Tongue (tissue), 2 donors: ENCODE data around the gene SUSD3. TPM values are rescaled to one million over a fixed set of nuclear protein-coding genes. Genes with fewer than 3 reads are reported as not detected.

Experiments used
- DNase-seq: peaks from one replicate; pipeline ENCODE4 v3.0.0-alpha.2; 2015
- total RNA-seq: library from RNA; depleted of rRNA; stranded (reverse); fragments of >200 nt; gene quantifications from one replicate; pipeline ENCODE4 v1.2.3, GENCODE V29; 2014

SUSD3 gene
- total RNA-seq, 1 donor from 2014 or later = 3.7 TPM

DNA sequence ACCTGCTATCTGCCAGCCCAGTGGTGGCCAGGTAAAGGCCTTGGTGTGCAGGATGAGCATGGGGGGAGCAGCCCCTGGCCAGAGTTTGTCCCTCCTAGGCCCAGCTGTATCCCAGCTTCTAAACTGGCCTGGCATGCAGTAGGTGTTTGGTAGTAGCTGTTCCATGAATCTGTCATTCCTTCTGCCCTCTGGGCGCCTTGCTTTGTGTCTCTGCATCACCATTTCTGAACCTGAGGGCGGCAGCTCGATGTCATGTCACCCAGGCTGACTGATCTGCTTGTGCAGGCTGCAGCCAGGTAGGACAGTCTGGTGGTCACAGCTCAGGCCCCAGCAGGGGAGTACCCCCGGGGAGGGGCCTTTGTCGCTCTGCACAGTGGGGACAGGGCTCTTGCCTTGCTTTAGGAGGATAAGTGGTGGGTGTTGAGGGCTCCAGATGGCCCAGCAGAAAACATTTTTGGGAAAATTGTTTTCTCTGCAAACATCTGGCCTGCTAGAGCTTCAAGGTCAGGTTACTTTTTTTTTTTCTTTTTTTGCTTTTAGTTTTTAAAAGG, 4.6 kb upstream of the SUSD3 start:
- DNase-seq = no peak

DNA sequence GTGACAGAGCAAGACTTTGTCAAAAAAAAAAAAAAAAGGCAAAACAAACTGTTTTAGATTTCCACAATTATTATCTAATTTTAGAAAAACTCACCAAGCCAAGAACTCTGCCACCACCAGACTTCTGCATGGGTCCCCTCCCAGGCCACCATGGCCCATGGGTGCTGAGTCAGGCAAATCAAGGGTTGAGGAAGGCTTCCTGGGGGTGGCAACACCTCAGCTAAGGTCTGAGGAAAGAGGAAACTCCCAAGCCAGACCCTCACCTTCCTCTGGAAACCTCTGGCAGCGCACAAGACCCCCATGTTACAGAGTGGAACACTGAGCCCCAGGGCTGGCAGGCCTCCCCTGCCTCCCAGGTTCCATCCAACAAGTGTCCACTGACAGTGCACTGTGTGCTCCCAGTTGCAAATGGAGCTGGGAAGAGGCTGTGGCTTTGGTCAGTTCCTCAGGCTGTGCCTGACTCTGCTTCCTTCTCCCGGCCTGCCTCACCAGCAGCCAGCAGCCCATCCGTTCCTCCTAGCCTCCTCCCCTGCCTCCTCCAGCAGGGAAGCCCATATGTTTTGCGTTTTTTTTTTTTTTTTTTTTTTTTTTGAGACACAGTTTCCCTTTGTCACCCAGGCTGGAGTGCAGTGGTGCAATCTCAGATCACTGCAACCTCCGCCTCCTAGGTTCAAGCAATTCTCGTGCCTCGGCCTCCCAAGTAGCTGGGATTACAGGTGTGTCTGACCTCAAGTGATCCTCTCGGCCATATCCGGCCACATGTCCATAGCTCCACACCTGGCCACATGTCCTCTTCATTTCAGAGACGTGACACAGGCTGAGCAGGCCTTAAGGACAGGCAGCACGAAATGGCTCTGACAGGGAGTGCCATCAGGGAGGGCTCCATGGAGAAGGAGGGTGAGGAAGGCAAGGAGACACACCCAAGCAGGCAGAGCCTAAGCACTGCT, 3.5 kb upstream of the SUSD3 start:
- no peak for DNase-seq

GRCh38 chr9:93057042-93057702, 1.3 kb upstream of the SUSD3 start:
- DNase-seq = no peak

GRCh38 chr9:93057703-93058354, 672 bp upstream of the SUSD3 start:
- no peak for DNase-seq

- no peak for DNase-seq
Observed at GRCh38 chr9:93059011-93059714, 662 bp downstream of the SUSD3 start.

GRCh38 chr9:93059715-93060578, 1.4 kb downstream of the SUSD3 start:
- DNase-seq = no peak

GRCh38 chr9:93060746-93061259, 2.3 kb downstream of the SUSD3 start:
- DNase-seq = no peak

- no peak for DNase-seq
Observed at GRCh38 chr9:93061260-93061751, 2.8 kb downstream of the SUSD3 start.

DNA sequence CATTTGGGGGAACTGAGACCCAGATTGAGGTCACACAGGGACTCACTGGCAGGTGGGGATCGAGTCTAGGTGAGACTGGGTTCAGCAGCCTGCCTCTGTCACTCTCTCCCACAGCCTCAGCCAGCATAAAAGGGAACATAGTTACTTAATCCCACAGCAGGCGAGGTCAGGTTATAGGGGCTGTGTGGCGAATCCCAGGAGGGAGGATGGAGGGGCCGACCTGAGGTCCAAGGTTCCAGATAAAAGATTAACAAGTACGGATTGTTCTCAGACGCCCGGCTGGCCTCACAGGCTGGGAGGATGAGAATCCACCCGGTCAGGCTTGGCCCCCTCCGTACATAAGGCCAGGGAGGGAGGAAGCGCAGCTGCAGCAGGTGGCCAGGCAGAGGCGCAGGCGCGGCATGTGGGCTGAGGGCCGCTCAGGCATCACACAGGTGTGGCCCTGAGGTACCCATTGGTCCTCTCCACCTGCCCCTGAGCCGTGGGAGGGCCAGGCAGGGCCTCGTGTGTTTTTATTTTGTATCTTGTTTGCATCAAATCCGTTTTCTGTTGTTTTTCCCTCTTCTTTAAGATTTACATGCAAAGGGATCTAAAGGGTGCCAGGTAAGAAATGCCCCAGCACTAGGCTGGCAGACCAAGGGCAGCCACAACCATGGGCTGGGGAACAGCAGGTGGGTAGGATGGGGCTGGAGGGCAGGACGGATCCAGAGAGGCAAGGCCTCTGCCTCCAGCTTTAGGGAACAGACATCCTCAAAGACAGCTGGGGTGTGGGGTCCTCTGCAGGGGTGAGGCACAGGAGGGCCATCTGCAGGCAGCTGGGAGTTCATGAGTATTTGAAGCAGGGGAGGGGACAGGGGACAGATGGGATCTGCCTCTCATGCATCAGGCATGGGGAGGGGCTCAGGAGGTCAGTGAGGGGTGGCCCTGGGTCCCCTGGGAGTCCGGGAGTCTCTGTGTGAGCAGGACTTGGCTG, 3.6 kb downstream of the SUSD3 start:
- DNase-seq = no peak

- no peak for DNase-seq
Observed at GRCh38 chr9:93064392-93065134, 6.1 kb downstream of the SUSD3 start.

GRCh38 chr9:93065135-93065720, 6.7 kb downstream of the SUSD3 start:
- DNase-seq = no peak

DNA sequence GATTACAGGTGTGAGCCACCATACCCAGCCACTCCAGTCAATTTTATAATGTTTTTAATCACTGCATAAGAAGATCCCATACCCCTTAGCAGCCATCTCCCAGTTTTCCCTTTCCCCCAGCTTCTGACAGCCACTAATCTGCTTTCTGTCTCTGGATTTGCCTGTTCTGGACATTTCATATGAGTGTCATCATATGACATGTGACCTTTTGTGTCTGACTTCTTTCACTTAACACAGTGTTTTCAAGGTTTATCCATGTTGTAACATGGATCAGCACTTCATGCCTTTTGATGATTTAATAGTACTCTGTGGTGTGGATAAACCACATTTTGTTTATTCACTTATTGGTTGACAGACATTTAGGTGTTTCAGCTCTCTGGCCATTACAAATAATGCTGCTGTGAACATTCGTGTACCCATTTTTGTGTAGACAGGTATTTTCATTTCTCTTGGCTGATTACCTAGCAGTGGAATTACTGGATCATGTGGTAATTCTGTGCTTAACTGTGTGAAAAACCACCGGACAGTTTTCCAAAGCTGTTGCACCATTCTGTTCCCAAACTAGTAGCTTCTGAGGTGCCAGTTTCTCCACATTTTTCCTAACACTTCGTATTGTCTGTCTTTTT, 8.6 kb downstream of the SUSD3 start:
- DNase-seq = no peak

- DNase-seq = no peak
Observed at GRCh38 chr9:93068956-93069355, 10.5 kb downstream of the SUSD3 start.

GRCh38 chr9:93071464-93071863, 13.0 kb downstream of the SUSD3 start:
- peak; percentile 50 for DNase-seq

- peak; percentile 71 for DNase-seq
Observed at GRCh38 chr9:93072383-93072795, 13.9 kb downstream of the SUSD3 start.

DNA sequence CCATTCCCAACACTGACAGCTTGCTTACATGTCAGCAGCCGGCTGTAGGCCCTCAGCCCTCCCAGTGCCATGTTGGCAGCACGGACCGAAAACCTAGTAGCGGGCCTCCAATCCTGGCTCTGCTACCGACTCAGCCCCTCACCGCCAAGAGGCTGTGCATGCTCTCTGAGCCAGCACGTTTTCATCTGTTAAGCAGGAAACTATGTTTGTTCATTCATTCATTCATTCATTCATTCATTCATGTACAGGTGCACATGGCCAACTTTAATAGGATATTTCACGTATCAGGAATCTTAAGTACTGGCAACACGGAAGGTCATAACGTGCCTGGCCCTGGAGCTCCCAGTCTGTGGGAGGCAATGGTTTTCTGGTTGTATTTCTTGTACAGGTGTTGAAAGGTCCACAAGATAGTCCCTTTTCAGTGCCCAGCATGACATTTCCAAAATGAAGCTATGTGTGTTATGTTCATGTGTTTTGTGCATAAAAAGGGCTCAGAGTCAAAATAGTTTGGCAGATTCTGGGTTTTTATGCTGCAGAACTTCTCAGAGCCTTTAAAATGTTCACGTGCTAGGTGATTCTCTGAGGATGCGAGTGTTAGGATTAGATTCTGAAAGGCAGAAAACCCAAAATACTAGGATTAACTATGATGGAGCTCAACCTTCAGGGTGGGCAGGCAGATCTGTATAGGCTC, 17.7 kb downstream of the SUSD3 start:
- no peak for DNase-seq

GRCh38 chr9:93076792-93077128, 18.3 kb downstream of the SUSD3 start:
- DNase-seq = no peak
